ENCODE data around the gene PCDHA9. TPM values are rescaled to one million over a fixed set of nuclear protein-coding genes. Genes with fewer than 3 reads are reported as not detected.
A peak's percentile ranks its signal among the peaks of the same experiment; 100 is the strongest.
"Not testable (repeated sequence)": the region's sequence is repeated elsewhere in the genome, so short reads cannot be mapped to it uniquely, and the experiment has no call there.

Gene PCDHA9
- total RNA-seq, 2 experiments from 2014 or later, result not detected

GRCh38 chr5:140802781-140803271 is 45.4 kb upstream of the PCDHA9 start:
- peaks cover 30 to 31% of the 10 kb centered on the region in 2 experiments for H3K9me3 ChIP-seq (ENCODE audit: control insufficient read depth in 1 of 2, insufficient read depth in 1 of 2, low read length in 2 of 2)
- no peak overlapping the region for H3K4me3 Mint-ChIP-seq
- no peak overlapping the region for H3K27ac Mint-ChIP-seq
- intact Hi-C loops (cut with DNase I, micrococcal nuclease), result no loop called here
- no peak overlapping the region for H3K4me3 ChIP-seq (ENCODE audit: low read length)
- CTCF ChIA-PET, result no interaction called here
- no peak overlapping the region for H3K27ac ChIP-seq (ENCODE audit: low read depth in 1 of 2, low read length in 2 of 2)
- POLR2A ChIA-PET, result no interaction called here
- TF ChIP-seq CTCF (IDR thresholded peaks at IDR 0.05), result no peak
- H3K9me3 Mint-ChIP-seq, result peaks cover 25% of the 10 kb centered on the region
- H3K4me1 Mint-ChIP-seq (ENCODE audit: low read depth), result no peaks in the 10 kb centered on the region
- H3K4me1 ChIP-seq (ENCODE audit: insufficient read depth, low read length), result no peaks in the 10 kb centered on the region
- H3K27me3 ChIP-seq (ENCODE audit: control insufficient read depth in 1 of 2, insufficient read depth in 2 of 2, low read length in 2 of 2), result peaks cover 17 to 22% of the 10 kb centered on the region in 2 experiments
- H3K36me3 Mint-ChIP-seq (ENCODE audit: low read depth), result peaks cover 28% of the 10 kb centered on the region
- peaks cover 56% of the 10 kb centered on the region for H3K27me3 Mint-ChIP-seq
- ATAC-seq (ENCODE audit: poor library complexity) (no peak), DNase-seq (no peak)
- H3K36me3 ChIP-seq (ENCODE audit: insufficient read depth, low read length), result no peaks in the 10 kb centered on the region

GRCh38 chr5:140806834-140807775 is 41.1 kb upstream of the PCDHA9 start, which contains the start of gene PCDHA4:
PCDHA4 (plus strand) TSS chr5:140807068.
- H3K9me3 Mint-ChIP-seq, result peaks cover 19% of the 10 kb centered on the region
- H3K4me3 Mint-ChIP-seq, result no peak within 1 kb of the TSS
- CTCF ChIA-PET, result no interaction called here
- no peak for TF ChIP-seq CTCF (IDR thresholded peaks at IDR 0.05)
- Histone ChIP-seq H3K27ac (ENCODE audit: low read depth in 1 of 2, low read length in 2 of 2) (no peak within 1 kb of the TSS), H3K4me3 (ENCODE audit: low read length) (no peak within 1 kb of the TSS), H3K36me3 (ENCODE audit: insufficient read depth, low read length) (no peaks in the 10 kb centered on the region), H3K9me3 (ENCODE audit: control insufficient read depth in 1 of 2, insufficient read depth in 1 of 2, low read length in 2 of 2) (peaks cover 16 to 37% of the 10 kb centered on the region in 2 experiments), H3K4me1 (ENCODE audit: insufficient read depth, low read length) (no peaks in the 10 kb centered on the region), H3K27me3 (ENCODE audit: control insufficient read depth in 1 of 2, insufficient read depth in 2 of 2, low read length in 2 of 2) (peaks cover 10 to 22% of the 10 kb centered on the region in 2 experiments)
- DNase-seq, result peak in 1 of 14 experiments; percentile 10
- no peak within 1 kb of the TSS for H3K27ac Mint-ChIP-seq
- intact Hi-C loops (cut with DNase I, micrococcal nuclease), result no loop called here
- POLR2A ChIA-PET, result no interaction called here
- no peak for ATAC-seq (ENCODE audit: poor library complexity)
- peaks cover 47% of the 10 kb centered on the region for H3K27me3 Mint-ChIP-seq
- no peaks in the 10 kb centered on the region for H3K4me1 Mint-ChIP-seq (ENCODE audit: low read depth)
- H3K36me3 Mint-ChIP-seq (ENCODE audit: low read depth), result peaks cover 16% of the 10 kb centered on the region

- H3K27ac ChIP-seq (ENCODE audit: low read depth in 1 of 2, low read length in 2 of 2); H3K4me3 ChIP-seq (ENCODE audit: low read length); DNase-seq; ATAC-seq (ENCODE audit: poor library complexity); H3K4me1 Mint-ChIP-seq (ENCODE audit: low read depth); H3K36me3 ChIP-seq (ENCODE audit: insufficient read depth, low read length); intact Hi-C loops (cut with DNase I, micrococcal nuclease); H3K27ac Mint-ChIP-seq; H3K4me3 Mint-ChIP-seq; H3K4me1 ChIP-seq (ENCODE audit: insufficient read depth, low read length); CTCF ChIA-PET; POLR2A ChIA-PET: not testable (repeated sequence)
- peaks cover 16% of the 10 kb centered on the region for H3K36me3 Mint-ChIP-seq (ENCODE audit: low read depth)
- peaks cover 55% of the 10 kb centered on the region for H3K27me3 Mint-ChIP-seq
- Histone ChIP-seq H3K9me3 (ENCODE audit: control insufficient read depth in 1 of 2, insufficient read depth in 1 of 2, low read length in 2 of 2) (peaks cover 10 to 24% of the 10 kb centered on the region in 2 experiments), H3K27me3 (ENCODE audit: control insufficient read depth in 1 of 2, insufficient read depth in 2 of 2, low read length in 2 of 2) (peaks cover 7 to 22% of the 10 kb centered on the region in 2 experiments)
- peaks cover 25% of the 10 kb centered on the region for H3K9me3 Mint-ChIP-seq
These were observed 39.8 kb upstream of the PCDHA9 start for GRCh38 chr5:140808241-140808888.
